GM12878 (cell line): ENCODE measurements around the gene TK1. TPM values are rescaled to one million over a fixed set of nuclear protein-coding genes. Genes with fewer than 3 reads are reported as not detected.

Experiments
- ATAC-seq: fragments of 200-7000 bp; cut with Tn5 transposase; 3 replicates; pipeline ENCODE4 v1.9.1; 2020; ENCODE audit warnings: mild to moderate bottlenecking, moderate library complexity
- BruUV-seq: library from RNA; stranded (reverse); fragments of 400-500 nt; replicated peaks from 2 replicates; lab custom pipeline; 2021; lab: Mats Ljungman, UMichigan
- CTCF ChIA-PET: fragments of 300-600 bp; sonication (Branson Sonifier 250); formaldehyde crosslinking; extraction: SDS; loops from one replicate; lab custom pipeline; 2021; ENCODE audit warnings: inconsistent platforms; lab: Yijun Ruan, JAX
- POLR2A ChIA-PET: fragments of 350-600 bp; formaldehyde crosslinking; extraction: SDS; loops from one replicate; lab custom pipeline; 2021; ENCODE audit warnings: inconsistent platforms; lab: Charles Lee
- RAD21 ChIA-PET: fragments of 300-600 bp; sonication (Branson Sonifier 250); formaldehyde crosslinking; loops from one replicate; lab custom pipeline; 2023; ENCODE audit warnings: antibody characterized with exemption; ENCODE audit not compliant: unreplicated experiment; lab: Charles Lee
- SMC1A ChIA-PET: fragments of 300-600 bp; sonication (Branson Sonifier 250); formaldehyde crosslinking; loops from one replicate; lab custom pipeline; 2023; ENCODE audit not compliant: unreplicated experiment, uncharacterized antibody; lab: Charles Lee
- DNase-seq: peaks from one replicate; pipeline ENCODE4 v3.0.0-alpha.2; 2011; ENCODE audit warnings: low read depth, low spot score
- FAIRE-seq: peaks from 3 replicates; lab custom pipeline; 2011; peaks lifted over from hg19 to GRCh38; lab: Jason Lieb, UNC
- H2AFZ ChIP-seq: 2 replicates; pipeline ENCODE4 v1.6.0; 2011; ENCODE audit warnings: low read depth, low read length, control low read depth; ENCODE audit not compliant: control insufficient read depth
- H3K27ac ChIP-seq: 2 replicates; pipeline ENCODE4 v1.5.1; 2011; ENCODE audit warnings: control low read depth; ENCODE audit not compliant: control insufficient read depth, insufficient read depth
- H3K27me3 ChIP-seq, 2 experiments: replicated peaks in 1 of 2; 2 replicates each; pipeline versions ENCODE4 v1.6.0 to v1.6.1; 2011; ENCODE audit warnings: low read length in 1 of 2; ENCODE audit not compliant: control insufficient read depth in 2 of 2, insufficient read depth in 2 of 2
- H3K36me3 ChIP-seq, 2 experiments: 2 replicates each; pipeline ENCODE4 v1.5.1; 2011; ENCODE audit warnings: low read length in 1 of 2; ENCODE audit not compliant: control insufficient read depth in 2 of 2, insufficient read depth in 2 of 2
- H3K4me1 ChIP-seq: 2 replicates; pipeline ENCODE4 v1.6.1; 2011; ENCODE audit warnings: mild to moderate bottlenecking, low read length, moderate library complexity, mixed read lengths; ENCODE audit not compliant: control insufficient read depth, insufficient read depth
- H3K4me2 ChIP-seq: 2 replicates; pipeline ENCODE4 v1.6.0; 2011; ENCODE audit warnings: control low read depth; ENCODE audit not compliant: control insufficient read depth, insufficient read depth
- H3K4me3 ChIP-seq: fragments of 200-600 bp; sonication (generic); 2 replicates; pipeline ENCODE4 v1.5.1; 2016
- H3K79me2 ChIP-seq: 2 replicates; pipeline ENCODE4 v1.6.0; 2011; ENCODE audit warnings: low read length; ENCODE audit not compliant: control insufficient read depth, insufficient read depth
- H3K9ac ChIP-seq: 2 replicates; pipeline ENCODE4 v1.8.0; 2011; ENCODE audit warnings: low read length, control low read depth, mixed read lengths; ENCODE audit not compliant: control insufficient read depth, insufficient read depth
- H3K9me3 ChIP-seq: replicated peaks from 3 replicates; pipeline ENCODE4 v1.5.1; 2011; ENCODE audit warnings: mild to moderate bottlenecking, low read length; ENCODE audit not compliant: control insufficient read depth, insufficient read depth
- H4K20me1 ChIP-seq: 2 replicates; pipeline ENCODE4 v1.6.0; 2011; ENCODE audit not compliant: control insufficient read depth, insufficient read depth
- ATF2 ChIP-seq: IDR thresholded peaks from 2 replicates; pipeline ENCODE4 v1.6.1; 2012; ENCODE audit warnings: low read length, inconsistent platforms
- BCL11A ChIP-seq: IDR thresholded peaks from 2 replicates; pipeline ENCODE4 v1.6.1; 2011; ENCODE audit warnings: low read depth, low read length
- BHLHE40 ChIP-seq, 2 experiments: fragments of 450-650 bp in 1 of 2; IDR thresholded peaks; 2 replicates each; pipeline ENCODE4 v1.6.1; 2011 to 2017; ENCODE audit warnings: low read depth in 2 of 2, borderline replicate concordance in 1 of 2, improper control_type of control experiment in 1 of 2, low read length in 1 of 2, mild to moderate bottlenecking in 1 of 2
- CUX1 ChIP-seq: IDR thresholded peaks from 2 replicates; pipeline ENCODE4 v1.6.1; 2012; ENCODE audit warnings: improper control_type of control experiment, low read depth, low read length; ENCODE audit not compliant: insufficient replicate concordance
- EED ChIP-seq: sonication (generic); IDR thresholded peaks from 2 replicates; pipeline ENCODE4 v1.6.1; 2016; ENCODE audit warnings: antibody characterized with exemption, low read depth
- LARP7 ChIP-seq: fragments of 450-650 bp; IDR thresholded peaks from 2 replicates; pipeline ENCODE4 v1.6.1; 2017; ENCODE audit warnings: mild to moderate bottlenecking
- NFIC ChIP-seq: IDR thresholded peaks from 2 replicates; pipeline ENCODE4 v1.6.1; 2012; ENCODE audit warnings: low read depth, mild to moderate bottlenecking, inconsistent platforms, low read length, moderate library complexity
- ZBTB33 ChIP-seq: fragments of 450-650 bp; IDR thresholded peaks from 2 replicates; pipeline ENCODE4 v1.6.1; 2017; ENCODE audit warnings: mild to moderate bottlenecking
- WGBS: methylation state at CpG from one replicate; pipeline ENCODE4 v1.1.6; 2016; ENCODE audit warnings: low lambda C conversion rate; ENCODE audit not compliant: insufficient replicate concordance, insufficient coverage; ENCODE audit errors: missing lambda C conversion rate; 5-methylcytosine and 5-hydroxymethylcytosine counted together
- in situ Hi-C: fragments of 300-500 bp; cut with MboI; formaldehyde crosslinking; loops from 9 replicates; pipeline ENCODE4 v1.14.3; 2018; ENCODE audit warnings: mixed read lengths
- intact Hi-C: fragments of 100-400 bp; cut with micrococcal nuclease; formaldehyde crosslinking; loops from one replicate; pipeline ENCODE4 v1.14.2; 2022; ENCODE audit not compliant: unreplicated experiment
- polyA plus RNA-seq, 11 experiments: library from polyadenylated mRNA; depleted of rRNA in 4 of 11; unstranded in 6 of 11; stranded (reverse) in 5 of 11; fragments of >200 nt; fragmentation: Nextera tagmentation in 4 of 11; fragmentation: Illumina TruSeq in 1 of 11; extraction: Ambion mirVana in 4 of 11; extraction: Trizol in 1 of 11; gene quantifications; 1 replicate in 1 of 11; 2 replicates in 10 of 11; pipeline versions ENCODE4 v1.2.1 to v1.2.3, GENCODE V29; 2011 to 2016; ENCODE audit warnings: inconsistent platforms in 2 of 11, missing spikeins in 2 of 11, low read depth in 1 of 11
- total RNA-seq, 4 experiments: library from RNA; depleted of rRNA in 3 of 4; stranded (reverse); fragments of >200 nt in 3 of 4; fragmentation: Illumina TruSeq in 1 of 4; extraction: Trizol in 1 of 4; gene quantifications; 2 replicates each; pipeline versions ENCODE4 v1.2.1 to v1.2.3, GENCODE V29; 2013 to 2021

The TK1 gene
- total and polyA plus RNA-seq, 10 of the 15 experiments (the other 5 are each of a cell fraction or from before 2014, with no cell fraction given) = 4.6 to 175 (median 77.9) TPM

- POLR2A ChIA-PET = no interaction called here
- no peak for FAIRE-seq
- in situ Hi-C loops = no loop called here
Observed at GRCh38 chr17:78208486-78208885, 21.6 kb upstream of the TK1 start.

More at GRCh38 chr17:78208486-78208885, 21.6 kb upstream of the TK1 start:
- TF ChIP-seq BHLHE40 (IDR thresholded peaks at IDR 0.05; ENCODE audit: borderline replicate concordance in 1 of 2, low read depth in 2 of 2, low read length in 1 of 2) (no peak), NFIC (no peak), EED (no peak), CUX1 (no peak), BCL11A (no peak), ZBTB33 (no peak), ATF2 (no peak), LARP7 (no peak)
- TF ChIP-seq, all 136 proteins: peak for 0
- RAD21 ChIA-PET = interaction anchor here (1.0 kb wide), 1 partner anchor 34 kb away, joined by 4 read pairs; no protein-coding TSS in a partner anchor
- SMC1A ChIA-PET = no interaction called here
- no TSS peak for BruUV-seq
- Histone ChIP-seq H3K27ac (no peak overlapping the region), H3K36me3 (peaks cover 0 to 11% of the 10 kb centered on the region in 2 experiments; a peak in 3 of 4 replicates), H2AFZ (no peak overlapping the region), H3K4me2 (no peak overlapping the region), H3K9ac (no peak overlapping the region), H3K79me2 (no peaks in the 10 kb centered on the region), H3K9me3 (no peaks in the 10 kb centered on the region), H4K20me1 (no peaks in the 10 kb centered on the region), H3K4me3 (no peak overlapping the region), H3K27me3 (no peaks in the 10 kb centered on the region), H3K4me1 (no peaks in the 10 kb centered on the region)
- CTCF ChIA-PET = no interaction called here
- intact Hi-C loops = no loop called here
- no peak for DNase-seq
- ATAC-seq = no peak
- 86% methylated on average over 3 of the region's 3 CpGs for WGBS
